GM12891 (cell line): ENCODE results near the gene SEMA4G. TPM values are rescaled to one million over a fixed set of nuclear protein-coding genes. Genes with fewer than 3 reads are reported as not detected.

Experiments
- DNase-seq: peaks from one replicate; pipeline ENCODE4 v3.0.0; 2011; ENCODE audit warnings: low spot score; ENCODE audit not compliant: insufficient read length
- FAIRE-seq: peaks from 2 replicates; lab custom pipeline; 2011; peaks lifted over from hg19 to GRCh38; lab: Jason Lieb, UNC
- PAX5 ChIP-seq: IDR thresholded peaks from 2 replicates; pipeline ENCODE4 v1.6.1; 2011; ENCODE audit warnings: low read length, moderate library complexity, mild to moderate bottlenecking; ENCODE audit not compliant: insufficient read depth, severe bottlenecking
- POLR2A ChIP-seq: IDR thresholded peaks from 2 replicates; pipeline ENCODE4 v1.6.1; 2011; ENCODE audit warnings: low read depth, low read length, control low read depth
- POLR2AphosphoS5 ChIP-seq: IDR thresholded peaks from 2 replicates; pipeline ENCODE4 v1.6.1; 2011; ENCODE audit warnings: low read depth, low read length, control low read depth
- POU2F2 ChIP-seq: IDR thresholded peaks from 2 replicates; pipeline ENCODE4 v1.6.1; 2011; ENCODE audit warnings: low read depth, mild to moderate bottlenecking, control low read depth, low read length, moderate library complexity
- SPI1 ChIP-seq: IDR thresholded peaks from 2 replicates; pipeline ENCODE4 v1.6.1; 2011; ENCODE audit warnings: low read depth, low read length, control low read depth
- TAF1 ChIP-seq: IDR thresholded peaks from 2 replicates; pipeline ENCODE4 v1.6.1; 2011; ENCODE audit warnings: low read depth, low read length, control low read depth
- polyA plus RNA-seq: library from polyadenylated mRNA; unstranded; fragments of >200 nt; gene quantifications from one replicate; pipeline ENCODE4 v1.2.1, GENCODE V29; 2012; ENCODE audit warnings: low read depth, missing spikeins, inconsistent platforms; ENCODE audit not compliant: missing spikeins

Gene SEMA4G
- polyA plus RNA-seq, result 1.3 TPM

- TF ChIP-seq POU2F2 (no peak), POLR2AphosphoS5 (no peak), SPI1 (no peak), POLR2A (no peak), TAF1 (no peak), PAX5 (no peak)
- DNase-seq (peak; percentile 78), FAIRE-seq (peak; percentile 77)
Measured at GRCh38 chr10:100969187-100970075, at the start of gene SEMA4G. TSS of gene SEMA4G (plus strand) at chr10:100969504. CDS start at chr10:100972913, 3,409 bp downstream.

- no peak for FAIRE-seq
- TF ChIP-seq TAF1 (no peak), SPI1 (no peak), POLR2A (no peak), POLR2AphosphoS5 (no peak), POU2F2 (no peak), PAX5 (no peak)
- DNase-seq, result no peak
Measured at GRCh38 chr10:100923580-100923979, 45.7 kb upstream of the SEMA4G start.

GRCh38 chr10:100927266-100927665 is 42.0 kb upstream of the SEMA4G start:
- no peak for FAIRE-seq
- no peak for DNase-seq
- no peak for TF ChIP-seq TAF1
- TF ChIP-seq POU2F2, result no peak
- no peak for TF ChIP-seq SPI1
- no peak for TF ChIP-seq POLR2AphosphoS5
- no peak for TF ChIP-seq POLR2A
- no peak for TF ChIP-seq PAX5

- no peak for DNase-seq
- TF ChIP-seq PAX5 (no peak), SPI1 (no peak), POLR2A (no peak), POU2F2 (no peak)
- FAIRE-seq, result no peak
Measured at GRCh38 chr10:100928039-100928438, 41.3 kb upstream of the SEMA4G start.

- FAIRE-seq (no peak), DNase-seq (no peak)
- TF ChIP-seq POLR2A, result no peak
- no peak for TF ChIP-seq PAX5
- no peak for TF ChIP-seq TAF1
- TF ChIP-seq POLR2AphosphoS5, result no peak
- no peak for TF ChIP-seq POU2F2
- no peak for TF ChIP-seq SPI1
Measured at GRCh38 chr10:100930368-100930767, 38.9 kb upstream of the SEMA4G start.

- DNase-seq (no peak), FAIRE-seq (peak; percentile 23)
- TF ChIP-seq TAF1 (no peak), POLR2A (no peak), PAX5 (no peak), POLR2AphosphoS5 (no peak), SPI1 (no peak), POU2F2 (no peak)
Measured at GRCh38 chr10:100934084-100934659, 35.1 kb upstream of the SEMA4G start.

- FAIRE-seq, result no peak
- TF ChIP-seq TAF1, result no peak
- TF ChIP-seq POU2F2, result no peak
- TF ChIP-seq POLR2A, result no peak
- TF ChIP-seq PAX5, result no peak
- no peak for TF ChIP-seq POLR2AphosphoS5
- no peak for TF ChIP-seq SPI1
- DNase-seq, result no peak
Measured at GRCh38 chr10:100939763-100940344, 29.4 kb upstream of the SEMA4G start.

GRCh38 chr10:100942229-100942628 is 27.1 kb upstream of the SEMA4G start:
- TF ChIP-seq POLR2A, result no peak
- TF ChIP-seq SPI1, result no peak
- TF ChIP-seq TAF1, result no peak
- TF ChIP-seq POU2F2, result no peak
- no peak for TF ChIP-seq PAX5
- TF ChIP-seq POLR2AphosphoS5, result no peak
- FAIRE-seq (no peak), DNase-seq (no peak)

- FAIRE-seq (no peak), DNase-seq (no peak)
- TF ChIP-seq SPI1, result no peak
- TF ChIP-seq POU2F2, result no peak
- no peak for TF ChIP-seq POLR2A
- TF ChIP-seq PAX5, result no peak
- TF ChIP-seq POLR2AphosphoS5, result no peak
- TF ChIP-seq TAF1, result no peak
Measured at GRCh38 chr10:100943508-100943907, 25.8 kb upstream of the SEMA4G start.
